Activated T-cell treated with anti-CD3 and anti-CD28 coated beads, Interleukin-2, amount 50 U/mL, for 4 hours (primary cell): ENCODE data around the gene EIF5A. TPM values are rescaled to one million over a fixed set of nuclear protein-coding genes. Genes with fewer than 3 reads are reported as not detected.

Source experiments
- ATAC-seq, 2 donors: fragments of 200-7000 bp; cut with Tn5 transposase; one replicate each; pipeline ENCODE4 v1.10.0; 2021
- DNase-seq: peaks from one replicate; pipeline ENCODE4 v3.0.0-alpha.2; 2020
- H3K27me3 Mint-ChIP-seq: one replicate; pipeline ENCODE4 v1.8.0; 2021; ENCODE audit warnings: low read depth, mixed read lengths
- H3K36me3 Mint-ChIP-seq: one replicate; pipeline ENCODE4 v1.8.0; 2022; ENCODE audit warnings: mixed read lengths; ENCODE audit not compliant: insufficient read depth
- H3K4me1 Mint-ChIP-seq: one replicate; pipeline ENCODE4 v1.8.0; 2021; ENCODE audit warnings: low read depth, mixed read lengths
- H3K4me3 Mint-ChIP-seq: one replicate; pipeline ENCODE4 v1.8.0; 2021; ENCODE audit warnings: mild to moderate bottlenecking, moderate library complexity, mixed read lengths
- H3K9me3 Mint-ChIP-seq: one replicate; pipeline ENCODE4 v1.8.0; 2021; ENCODE audit warnings: mixed read lengths
- total RNA-seq, 3 donors: library from RNA; stranded (reverse); gene quantifications; one replicate each; pipeline ENCODE4 v1.2.1, GENCODE V29; 2021

EIF5A gene
- total RNA-seq, 3 donors from 2014 or later, result 1,821 to 1,965 (median 1,822) TPM

- H3K36me3 Mint-ChIP-seq, result no peaks in the 10 kb centered on the region
- H3K27me3 Mint-ChIP-seq, result peaks cover 31% of the 10 kb centered on the region
- H3K4me3 Mint-ChIP-seq, result peak within 1 kb of the TSS; percentile 72
Observed at GRCh38 chr17:7294614-7295153, 12.7 kb upstream of the EIF5A start, which contains the start of gene YBX2. Gene YBX2, minus strand, starts transcription at chr17:7294639. Its CDS starts 139 bp downstream, at chr17:7294500.

DNA sequence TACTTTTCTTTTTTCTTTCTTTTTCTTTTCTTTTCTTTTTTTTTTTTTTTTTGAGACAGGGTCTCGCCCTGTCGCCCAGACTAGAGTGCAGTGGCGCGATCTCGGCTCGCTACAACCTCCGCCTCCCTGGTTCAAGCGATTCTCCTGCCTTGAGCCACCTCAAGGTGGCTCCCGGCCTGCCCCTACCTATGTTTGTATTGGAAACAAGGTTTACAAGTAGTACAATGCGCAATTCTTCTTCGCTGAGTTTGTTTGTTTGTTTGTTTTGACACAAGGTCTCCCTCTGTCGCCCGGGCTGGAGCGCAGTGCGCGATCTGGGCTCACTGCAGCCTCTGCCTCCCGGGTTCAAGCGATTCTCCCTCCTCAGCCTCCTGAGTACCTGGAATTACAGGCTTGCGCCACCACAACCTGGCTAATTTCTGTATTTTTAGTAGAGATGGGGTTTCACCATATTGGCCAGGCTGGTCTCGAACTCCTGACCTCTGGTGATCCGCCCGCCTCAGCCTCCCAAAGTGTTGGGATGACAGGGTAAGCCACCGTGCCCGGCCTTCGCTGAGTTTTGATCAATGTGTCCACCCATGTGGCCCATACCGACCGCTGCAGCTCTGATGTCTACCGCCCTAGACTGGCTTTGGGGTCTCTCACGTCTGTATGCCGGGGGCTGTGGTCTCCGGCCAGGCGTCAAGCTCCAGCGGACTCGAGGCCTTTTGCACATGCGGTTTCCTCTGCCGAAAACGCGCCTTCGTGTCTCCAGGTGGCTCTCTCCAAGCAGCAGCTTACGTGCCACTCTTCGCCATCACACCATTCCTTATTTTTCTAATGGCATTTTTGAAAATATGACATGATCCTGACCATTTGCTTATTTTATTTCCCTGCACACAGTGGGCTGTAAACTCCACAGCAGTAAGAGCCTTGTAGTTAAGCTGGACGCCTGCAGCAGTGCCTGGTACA, 11.9 kb upstream of the EIF5A start:
- Mint-ChIP-seq H3K4me1 (peaks cover 19% of the 10 kb centered on the region), H3K36me3 (no peaks in the 10 kb centered on the region), H3K9me3 (no peaks in the 10 kb centered on the region), H3K27me3 (peaks cover 30% of the 10 kb centered on the region), H3K4me3 (peak overlapping the region; percentile 72)
- no peak for DNase-seq
- no peak for ATAC-seq

More at GRCh38 chr17:7294614-7295153, 12.7 kb upstream of the EIF5A start, which contains the start of gene YBX2:
- ATAC-seq (peak; percentile 75 to 78), DNase-seq (peak; percentile 67)
- Mint-ChIP-seq H3K9me3 (no peaks in the 10 kb centered on the region), H3K4me1 (peaks cover 19% of the 10 kb centered on the region)

DNA sequence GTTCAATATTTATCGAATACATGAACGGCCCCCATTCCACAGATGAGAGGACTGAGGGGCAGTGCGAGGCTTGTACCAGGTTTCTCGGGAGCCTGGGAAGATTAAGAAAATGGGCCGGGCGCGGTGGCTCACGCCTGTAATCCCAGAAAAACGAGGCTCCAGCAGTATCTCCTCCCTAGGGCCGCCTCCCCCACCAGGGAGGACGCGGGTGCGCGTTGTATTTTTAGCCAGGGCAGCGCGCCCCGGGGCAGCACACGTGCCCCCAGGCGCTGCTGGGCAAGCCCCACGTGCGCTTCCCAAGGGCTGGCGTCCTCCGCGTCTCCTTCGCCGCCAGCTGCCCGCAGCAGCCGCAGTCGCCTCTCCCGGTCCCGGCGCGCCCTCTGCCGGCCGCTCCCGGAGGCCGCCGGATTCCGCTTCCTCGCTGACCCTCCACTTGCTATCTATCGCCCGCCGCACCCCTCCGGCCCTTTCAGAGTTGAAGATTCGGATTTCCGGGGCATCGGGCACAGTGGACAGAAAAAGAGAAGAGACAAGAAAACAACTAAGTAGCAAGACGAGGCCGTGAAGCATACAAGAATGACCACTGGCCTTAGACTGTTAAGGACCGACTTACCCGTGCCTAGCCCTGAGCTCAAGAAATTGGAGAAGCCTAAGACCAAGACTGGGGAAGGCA, 11.1 kb upstream of the EIF5A start:
- Mint-ChIP-seq H3K9me3 (no peaks in the 10 kb centered on the region), H3K4me1 (peaks cover 19% of the 10 kb centered on the region), H3K27me3 (peaks cover 30% of the 10 kb centered on the region), H3K36me3 (no peaks in the 10 kb centered on the region), H3K4me3 (no peak overlapping the region)
- ATAC-seq (peak; percentile 49 to 53), DNase-seq (peak; percentile 65)

- Mint-ChIP-seq H3K4me3 (peak overlapping the region; percentile 26), H3K4me1 (peaks cover 9% of the 10 kb centered on the region), H3K27me3 (peaks cover 2% of the 10 kb centered on the region), H3K36me3 (peaks cover 9% of the 10 kb centered on the region), H3K9me3 (no peaks in the 10 kb centered on the region)
- no peak for ATAC-seq
- DNase-seq, result no peak
Observed at GRCh38 chr17:7304179-7304578, 3.2 kb upstream of the EIF5A start.

DNA sequence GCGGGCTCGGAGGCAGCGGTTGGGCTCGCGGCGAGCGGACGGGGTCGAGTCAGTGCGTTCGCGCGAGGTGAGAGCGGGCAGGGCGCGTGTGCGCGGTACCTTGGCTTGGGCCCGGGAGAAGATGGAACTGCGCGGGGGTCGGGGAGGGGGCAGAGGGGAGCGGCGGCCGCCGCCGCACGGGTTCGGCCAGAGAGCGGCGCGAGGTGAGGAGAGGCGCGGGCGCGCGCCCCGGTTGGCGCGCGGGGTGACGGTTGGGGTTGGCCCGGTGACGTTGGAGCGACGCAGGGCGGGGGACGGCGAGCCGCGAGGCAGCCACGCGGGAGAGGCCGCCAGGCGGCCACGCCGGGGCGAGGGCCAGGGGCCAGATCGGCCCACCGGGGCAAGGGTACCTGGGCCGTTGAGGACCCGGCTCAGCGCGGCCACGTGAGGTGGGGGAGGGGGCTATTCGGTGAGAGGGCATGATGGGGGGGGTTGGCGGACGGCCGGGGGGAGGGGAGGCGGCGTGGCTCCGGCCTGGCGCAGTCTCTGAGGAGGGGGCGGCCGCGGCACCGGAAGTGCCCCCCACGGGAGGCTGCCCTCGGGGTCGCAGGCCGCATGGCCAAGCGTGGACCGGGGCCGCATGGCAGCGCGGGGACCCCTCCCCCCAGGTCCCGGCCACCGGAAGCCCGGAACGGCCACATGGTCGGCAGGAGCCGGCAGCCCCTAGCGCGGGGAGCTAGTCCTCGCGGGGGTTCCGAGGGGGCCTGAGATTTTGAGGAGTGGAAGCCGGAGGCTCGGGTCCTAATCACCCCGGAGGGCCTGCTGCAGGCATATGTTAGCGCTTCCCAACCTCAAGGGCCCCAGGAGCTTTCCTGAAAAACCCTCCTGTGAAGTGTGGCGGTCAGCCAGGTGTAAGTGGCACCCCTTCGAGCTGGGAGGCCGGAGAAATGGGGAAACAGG, 527 bp downstream of the EIF5A start:
- peaks cover 43% of the 10 kb centered on the region for H3K4me1 Mint-ChIP-seq
- peak overlapping the region; percentile 94 for H3K4me3 Mint-ChIP-seq
- peaks cover 2% of the 10 kb centered on the region for H3K27me3 Mint-ChIP-seq
- DNase-seq (peak; percentile 46), ATAC-seq (peak; percentile 3 to 4)
- H3K9me3 Mint-ChIP-seq, result no peaks in the 10 kb centered on the region
- H3K36me3 Mint-ChIP-seq, result peaks cover 40% of the 10 kb centered on the region

DNA sequence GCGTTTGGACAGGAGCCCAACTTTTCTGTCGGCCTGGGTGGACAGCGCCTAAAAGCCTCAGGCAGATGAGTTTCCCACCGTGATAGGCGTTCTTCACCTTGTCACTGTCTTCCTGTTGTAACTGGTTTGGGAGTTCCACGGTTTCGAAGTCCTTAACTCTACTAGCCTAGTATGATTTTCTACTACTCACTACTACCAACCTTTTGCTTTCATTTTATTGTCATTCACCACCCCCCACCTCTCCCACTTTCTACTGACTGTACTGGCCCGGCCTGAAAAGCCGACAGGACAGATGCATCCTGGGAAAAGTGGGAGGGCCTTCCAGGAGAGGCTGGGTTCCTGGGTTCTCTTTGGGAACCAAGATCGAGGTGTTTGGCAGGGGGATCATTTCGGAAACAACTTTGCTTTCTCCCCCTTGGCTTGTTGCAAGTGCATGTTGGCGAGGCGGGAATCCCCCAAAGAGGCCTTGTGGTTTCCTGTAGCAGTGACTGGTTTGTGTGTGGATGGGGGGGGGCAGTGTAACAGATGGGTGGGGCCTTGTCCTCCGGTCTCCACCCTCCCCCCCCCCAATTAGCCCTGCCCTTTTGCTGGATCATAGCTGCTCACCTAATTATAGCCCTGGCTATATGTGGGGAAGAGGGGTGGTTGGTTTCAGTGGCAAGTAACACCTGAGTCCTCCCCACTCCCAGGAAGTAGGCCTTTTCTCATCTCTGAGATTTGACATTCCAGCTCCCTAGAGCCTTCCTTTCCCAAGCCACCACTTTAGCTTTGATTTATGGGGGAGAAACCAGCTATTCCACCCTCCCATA, 1.4 kb downstream of the EIF5A start:
- peak; percentile 84 for DNase-seq
- Mint-ChIP-seq H3K4me1 (peaks cover 52% of the 10 kb centered on the region), H3K9me3 (no peaks in the 10 kb centered on the region), H3K4me3 (peak overlapping the region; percentile 94), H3K36me3 (peaks cover 47% of the 10 kb centered on the region), H3K27me3 (peaks cover 2% of the 10 kb centered on the region)
- peak; percentile 35 to 36 for ATAC-seq

DNA sequence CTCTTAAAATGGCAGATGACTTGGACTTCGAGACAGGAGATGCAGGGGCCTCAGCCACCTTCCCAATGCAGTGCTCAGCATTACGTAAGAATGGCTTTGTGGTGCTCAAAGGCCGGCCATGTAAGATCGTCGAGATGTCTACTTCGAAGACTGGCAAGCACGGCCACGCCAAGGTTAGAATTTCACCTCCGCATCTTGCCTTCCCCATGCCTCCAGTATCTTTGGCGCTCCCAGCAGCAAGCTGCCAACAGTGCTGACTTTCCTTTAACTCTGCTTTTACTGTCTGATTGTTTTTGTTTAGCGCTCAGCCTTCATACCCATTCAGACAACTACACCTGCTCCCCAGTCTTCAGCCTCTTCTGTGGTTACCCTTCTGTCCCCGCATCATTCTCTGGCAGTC, 2.2 kb downstream of the EIF5A start:
- H3K9me3 Mint-ChIP-seq, result no peaks in the 10 kb centered on the region
- no peaks in the 10 kb centered on the region for H3K27me3 Mint-ChIP-seq
- DNase-seq (no peak), ATAC-seq (no peak)
- peaks cover 60% of the 10 kb centered on the region for H3K4me1 Mint-ChIP-seq
- H3K4me3 Mint-ChIP-seq, result peak overlapping the region; percentile 94
- H3K36me3 Mint-ChIP-seq, result peaks cover 47% of the 10 kb centered on the region

- no peaks in the 10 kb centered on the region for H3K27me3 Mint-ChIP-seq
- no peaks in the 10 kb centered on the region for H3K9me3 Mint-ChIP-seq
- ATAC-seq, result no peak
- DNase-seq, result no peak
- peaks cover 47% of the 10 kb centered on the region for H3K36me3 Mint-ChIP-seq
- H3K4me3 Mint-ChIP-seq, result peak overlapping the region; percentile 94
- H3K4me1 Mint-ChIP-seq, result peaks cover 60% of the 10 kb centered on the region
Observed at GRCh38 chr17:7311110-7311705, 3.8 kb downstream of the EIF5A start.

DNA sequence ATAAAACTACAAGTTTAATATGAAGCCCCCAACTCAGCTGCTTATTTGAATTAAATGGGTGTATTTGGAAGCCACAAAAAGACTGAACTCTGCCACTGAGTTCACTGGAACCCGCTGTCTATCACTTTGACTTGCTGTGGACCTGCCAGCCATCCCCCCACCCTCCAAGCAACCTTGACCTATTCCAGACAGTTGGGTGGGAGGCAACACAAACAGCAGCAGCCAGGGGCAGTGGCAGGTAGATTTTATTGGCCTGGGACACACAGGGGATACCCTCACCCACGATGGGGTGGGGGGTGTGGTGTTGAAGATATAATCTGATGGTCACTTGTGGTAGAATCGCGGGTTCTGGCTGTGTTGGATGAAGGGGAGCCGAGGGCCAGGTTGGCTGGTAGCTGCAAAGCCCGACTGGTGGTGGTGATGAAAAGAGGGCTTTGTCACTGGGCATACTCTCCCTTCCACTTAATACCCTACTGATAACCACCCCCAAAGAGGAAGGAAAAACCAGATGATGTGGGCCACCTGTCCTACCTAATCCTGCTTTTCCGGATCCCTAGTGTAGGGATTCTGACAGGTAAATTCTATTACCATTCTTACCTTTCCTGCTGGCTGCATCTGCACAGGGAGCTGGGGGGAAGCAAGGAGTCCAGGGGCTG, 5.1 kb downstream of the EIF5A start:
- ATAC-seq (no peak), DNase-seq (no peak)
- peaks cover 59% of the 10 kb centered on the region for H3K4me1 Mint-ChIP-seq
- H3K27me3 Mint-ChIP-seq, result no peaks in the 10 kb centered on the region
- H3K9me3 Mint-ChIP-seq, result no peaks in the 10 kb centered on the region
- H3K36me3 Mint-ChIP-seq, result peaks cover 50% of the 10 kb centered on the region
- peak overlapping the region; percentile 94 for H3K4me3 Mint-ChIP-seq

GRCh38 chr17:7313088-7313889, 5.9 kb downstream of the EIF5A start:
- no peaks in the 10 kb centered on the region for H3K27me3 Mint-ChIP-seq
- peak; percentile 8 to 17 for ATAC-seq
- H3K36me3 Mint-ChIP-seq, result peaks cover 50% of the 10 kb centered on the region
- peak overlapping the region; percentile 87 for H3K4me3 Mint-ChIP-seq
- H3K4me1 Mint-ChIP-seq, result peaks cover 59% of the 10 kb centered on the region
- no peak for DNase-seq
- H3K9me3 Mint-ChIP-seq, result no peaks in the 10 kb centered on the region

GRCh38 chr17:7313890-7314718, 6.7 kb downstream of the EIF5A start:
- no peak for DNase-seq
- Mint-ChIP-seq H3K4me3 (peak overlapping the region; percentile 87), H3K9me3 (no peaks in the 10 kb centered on the region), H3K27me3 (no peaks in the 10 kb centered on the region), H3K4me1 (peaks cover 55% of the 10 kb centered on the region), H3K36me3 (peaks cover 41% of the 10 kb centered on the region)
- no peak for ATAC-seq
